Fibroblast of lung (primary cell): ENCODE results near the gene AP4E1.

Experiments used
- CTCF ChIP-seq, 2 donors: IDR thresholded peaks in 1 of 2; conservative IDR thresholded peaks in 1 of 2; 1 replicate in 1 of 2; 2 replicates in 1 of 2; pipeline ENCODE4 v1.5.1; 2011 to 2012; ENCODE audit warnings: low read length in 2 of 2, control low read depth in 1 of 2, inconsistent platforms in 1 of 2, low read depth in 1 of 2, mild to moderate bottlenecking in 1 of 2
- EZH2 ChIP-seq: IDR thresholded peaks from 2 replicates; pipeline ENCODE4 v1.5.1; 2012; ENCODE audit warnings: low read length, control low read depth, mild to moderate bottlenecking; ENCODE audit errors: missing control alignments

GRCh38 chr15:50959717-50960116 is 51.2 kb downstream of the AP4E1 start:
- TF ChIP-seq CTCF (conservative IDR thresholded peaks at IDR 0.05 in 1 of 2, IDR thresholded peaks at IDR 0.05 in 1 of 2; ENCODE audit: low read depth in 1 of 2, low read length in 2 of 2) (no peak), EZH2 (no peak)
